ENCODE results near the gene REEP3. TPM values are rescaled to one million over a fixed set of nuclear protein-coding genes. Genes with fewer than 3 reads are reported as not detected.
A peak's percentile ranks its signal among the peaks of the same experiment; 100 is the strongest.
"Not testable (repeated sequence)": the region's sequence is repeated elsewhere in the genome, so short reads cannot be mapped to it uniquely, and the experiment has no call there.

Gene REEP3
- total RNA-seq, 1 experiment from 2014 or later, result 21.7 TPM

- no peak for DNase-seq (ENCODE audit: low spot score)
- in situ Hi-C loops (cut with HindIII; ENCODE audit: low sequenced_read_pairs), result no loop called here
These were observed 121.6 kb downstream of the REEP3 start for GRCh38 chr10:63642808-63643207.

- DNase-seq (ENCODE audit: low spot score), result no peak
- in situ Hi-C loops (cut with HindIII; ENCODE audit: low sequenced_read_pairs), result no loop called here
These were observed 123.4 kb downstream of the REEP3 start for GRCh38 chr10:63644418-63645142.

GRCh38 chr10:63645195-63645594 lies 124.0 kb downstream of the REEP3 start:
- DNase-seq (ENCODE audit: low spot score), result no peak

GRCh38 chr10:63646491-63646890 lies 125.3 kb downstream of the REEP3 start:
- no peak for DNase-seq (ENCODE audit: low spot score)
- in situ Hi-C loops (cut with HindIII; ENCODE audit: low sequenced_read_pairs), result no loop called here

More at GRCh38 chr10:63645195-63645594, 124.0 kb downstream of the REEP3 start:
- in situ Hi-C loops (cut with HindIII; ENCODE audit: low sequenced_read_pairs), result no loop called here

GRCh38 chr10:63651864-63652263 lies 130.7 kb downstream of the REEP3 start:
- peak; percentile 64 for DNase-seq (ENCODE audit: low spot score)
- in situ Hi-C loops (cut with HindIII; ENCODE audit: low sequenced_read_pairs), result no loop called here

GRCh38 chr10:63653747-63654146 lies 132.5 kb downstream of the REEP3 start:
- in situ Hi-C loops (cut with HindIII; ENCODE audit: low sequenced_read_pairs), result no loop called here
- DNase-seq (ENCODE audit: low spot score), result no peak

GRCh38 chr10:63657761-63658160 lies 136.6 kb downstream of the REEP3 start:
- peak; percentile 41 for DNase-seq (ENCODE audit: low spot score)
- in situ Hi-C loops (cut with HindIII; ENCODE audit: low sequenced_read_pairs), result no loop called here

- in situ Hi-C loops (cut with HindIII; ENCODE audit: low sequenced_read_pairs); DNase-seq (ENCODE audit: low spot score): not testable (repeated sequence)
These were observed 139.7 kb downstream of the REEP3 start for GRCh38 chr10:63660941-63661340.

GRCh38 chr10:63661347-63661746 lies 140.1 kb downstream of the REEP3 start:
- no peak for DNase-seq (ENCODE audit: low spot score)
- in situ Hi-C loops (cut with HindIII; ENCODE audit: low sequenced_read_pairs), result no loop called here

- DNase-seq (ENCODE audit: low spot score), result no peak
- in situ Hi-C loops (cut with HindIII; ENCODE audit: low sequenced_read_pairs), result no loop called here
These were observed 143.2 kb downstream of the REEP3 start for GRCh38 chr10:63664341-63664885.

GRCh38 chr10:63665006-63665580 lies 143.9 kb downstream of the REEP3 start:
- in situ Hi-C loops (cut with HindIII; ENCODE audit: low sequenced_read_pairs); DNase-seq (ENCODE audit: low spot score): not testable (repeated sequence)

- in situ Hi-C loops (cut with HindIII; ENCODE audit: low sequenced_read_pairs), result no loop called here
- DNase-seq (ENCODE audit: low spot score), result no peak
These were observed 144.5 kb downstream of the REEP3 start for GRCh38 chr10:63665670-63666134.

GRCh38 chr10:63666836-63667383 lies 145.7 kb downstream of the REEP3 start:
- in situ Hi-C loops (cut with HindIII; ENCODE audit: low sequenced_read_pairs), result no loop called here
- no peak for DNase-seq (ENCODE audit: low spot score)

- in situ Hi-C loops (cut with HindIII; ENCODE audit: low sequenced_read_pairs), result no loop called here
- no peak for DNase-seq (ENCODE audit: low spot score)
These were observed 146.6 kb downstream of the REEP3 start for GRCh38 chr10:63667596-63668480.

GRCh38 chr10:63670291-63670898 lies 149.2 kb downstream of the REEP3 start:
- in situ Hi-C loops (cut with HindIII; ENCODE audit: low sequenced_read_pairs), result no loop called here
- peak; percentile 41 for DNase-seq (ENCODE audit: low spot score)

GRCh38 chr10:63671317-63671937 lies 150.2 kb downstream of the REEP3 start:
- DNase-seq (ENCODE audit: low spot score), result no peak
- in situ Hi-C loops (cut with HindIII; ENCODE audit: low sequenced_read_pairs), result no loop called here

GRCh38 chr10:63672491-63672890 lies 151.3 kb downstream of the REEP3 start:
- in situ Hi-C loops (cut with HindIII; ENCODE audit: low sequenced_read_pairs), result no loop called here
- DNase-seq (ENCODE audit: low spot score), result no peak

- in situ Hi-C loops (cut with HindIII; ENCODE audit: low sequenced_read_pairs), result no loop called here
- no peak for DNase-seq (ENCODE audit: low spot score)
These were observed 152.0 kb downstream of the REEP3 start for GRCh38 chr10:63673246-63673645.
